GM18858 (cell line): Measurements from ENCODE around the gene ZNF385B.

ENCODE experiments used
- ATAC-seq: cut with Tn5 transposase; IDR thresholded peaks from one replicate; pipeline ENCODE4 v1.9.1; 2021; ENCODE audit not compliant: unreplicated experiment

The ZNF385B gene

DNA sequence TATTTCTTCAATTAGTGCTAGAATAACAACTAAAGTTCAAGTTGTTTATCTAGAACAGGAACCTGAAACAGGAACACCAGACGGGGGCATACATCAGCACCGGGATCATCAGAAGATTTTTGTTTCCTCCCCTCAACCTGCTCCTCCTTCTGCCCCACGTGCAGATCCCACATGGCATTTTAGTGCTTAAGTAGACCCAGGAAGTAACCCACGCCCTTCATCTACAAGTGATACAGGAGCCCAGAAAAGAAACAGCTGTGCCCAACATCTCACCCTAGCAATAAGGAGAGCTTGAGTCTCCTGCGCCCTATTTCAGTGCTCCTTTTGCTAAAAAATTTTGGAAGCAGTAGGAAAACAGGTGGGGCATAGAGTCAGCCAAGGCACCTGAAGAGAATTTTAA, 5.2 kb downstream of the ZNF385B start:
- no peak for ATAC-seq

GRCh38 chr2:179855673-179856072, 5.7 kb downstream of the ZNF385B start:
- no peak for ATAC-seq

- no peak for ATAC-seq
These were observed 6.5 kb downstream of the ZNF385B start for GRCh38 chr2:179854891-179855290.

DNA sequence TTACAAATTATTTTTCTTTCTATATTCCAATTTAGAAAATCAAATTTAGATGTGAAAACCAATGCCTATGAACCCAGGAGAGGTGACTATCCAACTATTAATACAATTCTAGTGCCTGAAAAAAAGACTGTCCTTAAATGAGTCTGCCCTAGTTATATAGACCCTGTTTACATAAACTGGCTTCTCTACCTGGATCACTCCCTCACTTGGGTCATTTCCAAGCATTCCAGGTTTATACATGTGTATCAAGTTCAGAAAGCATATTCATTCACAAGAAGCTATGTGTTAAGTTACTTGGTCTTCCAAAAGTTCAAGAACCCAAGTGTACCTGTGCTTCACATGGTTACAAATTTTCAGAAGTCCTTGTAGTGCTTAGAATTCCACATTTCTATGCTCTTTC, 8.3 kb downstream of the ZNF385B start:
- ATAC-seq: no peak

- ATAC-seq: no peak
These were observed 11.2 kb downstream of the ZNF385B start for GRCh38 chr2:179850188-179850587.

DNA sequence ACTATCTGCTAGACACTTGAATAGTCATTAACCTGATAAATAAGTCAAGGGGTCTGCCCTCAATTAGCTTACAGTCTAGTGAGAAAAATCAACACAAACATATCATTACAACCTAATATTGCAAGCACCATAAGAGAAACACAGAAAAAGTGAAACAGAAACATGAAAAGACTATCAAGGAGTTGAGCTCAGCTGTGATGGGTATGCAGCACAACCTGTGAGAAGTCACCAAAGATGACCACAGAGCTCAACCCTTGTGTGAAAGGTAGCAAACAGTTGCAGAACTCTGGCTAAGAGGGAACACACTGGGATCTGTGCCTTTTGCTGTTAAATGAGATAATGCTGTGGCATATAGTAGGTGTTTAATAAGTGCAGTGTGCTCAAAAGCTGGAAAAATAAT, 11.7 kb downstream of the ZNF385B start:
- no peak for ATAC-seq

DNA sequence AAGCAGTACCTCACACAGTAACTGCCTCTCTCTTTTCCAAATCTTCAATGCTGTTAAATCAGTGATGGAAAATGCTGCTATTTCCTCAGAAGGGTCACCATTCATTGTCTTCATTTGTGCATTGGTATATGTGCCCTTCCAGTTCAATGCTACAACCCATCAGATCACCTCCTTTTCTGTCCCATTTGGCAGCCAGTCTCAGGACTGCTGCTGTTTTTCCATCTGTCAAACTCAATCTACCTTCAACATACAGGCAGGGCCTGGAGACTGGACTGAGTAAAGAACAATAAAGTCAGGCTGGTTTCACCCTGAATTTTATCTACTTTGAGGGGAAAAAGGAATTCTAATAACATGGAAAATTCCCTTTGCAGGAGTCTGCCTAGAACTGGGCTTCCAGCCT, 17.9 kb downstream of the ZNF385B start:
- no peak for ATAC-seq

- ATAC-seq: no peak
These were observed 18.8 kb downstream of the ZNF385B start for GRCh38 chr2:179842498-179843153.

DNA sequence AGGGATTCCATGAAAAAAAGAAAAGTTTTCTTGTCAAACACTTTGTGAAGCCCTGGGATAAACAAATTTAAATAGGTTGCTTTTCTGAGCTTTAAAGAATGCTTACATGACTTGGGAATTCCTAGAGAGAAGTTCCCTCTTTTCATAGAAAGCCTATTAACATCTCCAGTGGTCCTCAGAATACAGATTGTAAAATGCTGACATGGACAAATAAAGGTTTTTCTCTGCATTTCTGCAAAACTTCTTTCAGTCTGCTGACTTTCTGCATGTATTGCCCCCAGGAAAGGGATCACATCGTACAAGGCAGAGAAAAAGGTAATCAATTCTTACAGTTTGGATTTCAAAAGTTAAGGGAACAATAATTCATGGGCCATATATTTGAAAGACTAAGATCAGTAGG, 20.6 kb downstream of the ZNF385B start:
- ATAC-seq: no peak

DNA sequence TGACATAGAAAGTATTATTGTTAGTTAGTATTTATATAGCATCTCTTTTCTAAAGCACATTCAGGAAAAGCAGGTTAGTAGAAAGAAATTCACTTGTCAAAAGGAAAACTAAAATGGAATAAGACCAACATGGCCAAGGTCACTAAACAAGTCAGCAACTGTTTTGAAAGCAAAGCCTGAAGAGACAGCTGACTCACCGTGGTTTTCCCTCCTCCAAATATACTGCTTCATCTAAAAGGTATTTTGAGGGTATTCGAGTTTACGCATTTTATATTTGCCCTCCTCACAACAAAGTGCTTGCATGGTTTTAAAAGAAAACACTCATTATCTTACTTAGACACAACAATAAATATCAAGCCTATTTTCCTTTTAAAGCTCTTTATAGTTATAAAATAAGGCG, 24.0 kb downstream of the ZNF385B start:
- no peak for ATAC-seq

DNA sequence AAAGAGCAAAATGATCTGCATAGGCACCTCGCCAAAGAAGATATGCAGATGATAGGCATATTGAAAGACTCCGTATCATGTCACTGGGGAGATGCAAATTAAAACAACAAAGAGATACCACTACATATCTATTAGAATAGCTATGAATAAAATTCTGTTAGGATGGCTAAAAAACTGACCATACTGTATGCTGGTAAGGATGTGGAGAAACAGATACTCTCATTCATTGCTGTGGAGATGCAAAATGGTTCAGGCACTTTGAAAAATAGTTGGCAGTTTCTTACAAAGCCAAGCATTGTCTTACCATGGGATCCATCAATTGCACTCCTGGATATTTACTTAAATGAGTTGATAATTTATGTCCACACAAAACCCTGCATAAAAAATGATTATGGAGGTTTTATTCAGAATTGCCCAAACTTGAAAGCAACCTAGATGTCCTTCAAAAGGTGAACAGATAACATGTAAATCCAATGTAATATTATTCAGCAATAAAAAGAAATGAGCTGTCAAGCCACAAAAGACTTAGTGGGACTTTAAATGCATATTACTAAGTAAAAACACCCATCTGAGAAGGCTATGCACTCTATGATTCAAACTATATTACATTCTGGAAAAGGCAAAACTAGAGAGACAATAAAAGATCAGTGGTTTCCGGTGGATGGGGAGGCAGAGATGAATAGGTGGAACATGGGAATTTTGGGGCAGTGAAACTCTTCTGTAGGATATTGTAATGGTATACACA, 31.2 kb downstream of the ZNF385B start:
- no peak for ATAC-seq

- no peak for ATAC-seq
These were observed 35.1 kb downstream of the ZNF385B start for GRCh38 chr2:179826297-179826696.

DNA sequence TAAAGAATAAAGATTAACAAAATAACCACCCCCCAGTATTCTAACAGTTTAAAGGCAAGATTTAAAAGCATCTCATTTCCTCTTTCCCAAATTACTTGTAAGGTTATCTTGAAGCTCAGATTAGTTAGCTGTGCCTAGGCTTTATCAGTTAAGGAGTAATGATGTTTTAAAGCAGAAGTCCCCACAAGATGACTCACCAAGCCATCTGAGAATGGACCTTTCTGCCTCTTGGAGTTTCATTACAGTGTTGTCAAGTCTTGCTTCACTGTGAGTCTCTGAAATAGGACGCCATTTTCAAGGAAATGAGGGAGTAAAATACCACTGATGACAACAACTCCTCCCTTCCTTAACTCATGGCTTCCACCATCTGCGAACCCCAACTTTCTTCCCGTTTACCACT, 35.9 kb downstream of the ZNF385B start:
- no peak for ATAC-seq

- no peak for ATAC-seq
These were observed 36.5 kb downstream of the ZNF385B start for GRCh38 chr2:179824961-179825360.

- no peak for ATAC-seq
These were observed 38.9 kb downstream of the ZNF385B start for GRCh38 chr2:179822540-179822939.

DNA sequence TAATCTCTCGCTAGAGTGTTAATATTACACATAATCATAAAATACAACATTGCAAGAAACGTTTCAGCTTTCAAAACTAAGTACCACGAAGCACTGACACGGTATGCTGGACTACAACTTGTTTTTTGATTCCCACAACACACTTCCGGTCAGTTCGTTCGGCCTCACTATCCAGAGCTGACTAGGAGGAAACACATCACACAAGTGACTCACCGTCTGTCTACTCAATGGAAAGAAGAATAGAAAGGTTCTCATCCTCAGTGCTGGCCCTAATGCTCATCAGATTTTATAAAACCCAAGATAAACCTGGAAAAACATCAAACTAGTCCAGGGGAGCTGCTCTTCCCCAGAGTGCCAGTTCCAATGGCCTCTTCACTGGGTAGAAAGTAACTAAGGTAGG, 42.9 kb downstream of the ZNF385B start:
- no peak for ATAC-seq

- ATAC-seq: no peak
These were observed 44.1 kb downstream of the ZNF385B start for GRCh38 chr2:179817181-179817841.

GRCh38 chr2:179814050-179814449, 47.4 kb downstream of the ZNF385B start:
- ATAC-seq: no peak

DNA sequence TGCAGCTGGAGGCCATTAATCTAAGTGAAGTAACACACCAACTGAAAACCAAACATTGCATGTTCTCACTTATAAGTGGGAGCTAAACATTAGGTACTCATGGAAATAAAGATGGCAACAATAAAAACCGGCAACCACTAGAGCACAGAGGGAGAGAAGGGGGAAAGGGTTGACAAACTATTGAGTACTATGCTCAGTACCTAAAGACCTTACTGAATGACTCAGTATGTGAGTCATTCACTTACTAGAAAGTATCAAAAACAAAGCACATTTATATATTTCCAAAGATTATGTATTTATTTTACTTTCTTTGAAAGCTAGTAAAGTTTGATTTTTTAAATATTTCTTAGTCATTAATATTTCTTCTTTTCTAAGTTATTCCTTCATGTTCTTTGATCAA, 48.9 kb downstream of the ZNF385B start:
- ATAC-seq: no peak

GRCh38 chr2:179811042-179811441, 50.4 kb downstream of the ZNF385B start:
- no peak for ATAC-seq

GRCh38 chr2:179809606-179810005, 51.8 kb downstream of the ZNF385B start:
- ATAC-seq: no peak

- no peak for ATAC-seq
These were observed 56.4 kb downstream of the ZNF385B start for GRCh38 chr2:179805001-179805400.
